ENCODE measurements around the gene TGOLN2. TPM values are rescaled to one million over a fixed set of nuclear protein-coding genes. Genes with fewer than 3 reads are reported as not detected.
A peak's percentile ranks its signal among the peaks of the same experiment; 100 is the strongest.

TGOLN2 gene
- total RNA-seq, 2 donors from 2014 or later: 58.6 to 67.0 TPM

GRCh38 chr2:85272357-85272756, 55.4 kb downstream of the TGOLN2 start:
- Mint-ChIP-seq H3K9me3 (no peaks in the 10 kb centered on the region), H3K27ac (no peak overlapping the region), H3K4me1 (peaks cover 35% of the 10 kb centered on the region), H3K27me3 (ENCODE audit: insufficient read depth) (no peaks in the 10 kb centered on the region), H3K36me3 (ENCODE audit: low read depth) (peaks cover 29% of the 10 kb centered on the region), H3K4me3 (no peak overlapping the region)
- H3K27ac ChIP-seq (ENCODE audit: low read depth, low read length): no peak overlapping the region
- no peak for TF ChIP-seq CTCF (conservative IDR thresholded peaks at IDR 0.05)
- no peak overlapping the region for H3K9ac ChIP-seq (ENCODE audit: extremely low read depth, low read length, poor library complexity, severe bottlenecking)
- 93 to 100% methylated on average over 2 to 6 of the region's 6 CpGs for WGBS, 2 experiments (ENCODE audit: insufficient coverage in 1 of 2, insufficient read length in 1 of 2)
- DNase-seq: no peak
- peaks cover 11% of the 10 kb centered on the region for H3K36me3 ChIP-seq (ENCODE audit: control insufficient read depth, insufficient read depth, low read length)
- H3K4me1 ChIP-seq (ENCODE audit: control insufficient read depth, insufficient read depth, low read length): peaks cover 4% of the 10 kb centered on the region
- H3K4me3 ChIP-seq (ENCODE audit: low read length): no peak overlapping the region
- no peaks in the 10 kb centered on the region for H3K9me3 ChIP-seq (ENCODE audit: control insufficient read depth, low read length)
- H3K27me3 ChIP-seq (ENCODE audit: control insufficient read depth, insufficient read depth, low read length, poor library complexity, severe bottlenecking): no peaks in the 10 kb centered on the region

GRCh38 chr2:85269959-85270358, 57.8 kb downstream of the TGOLN2 start:
- H3K27me3 Mint-ChIP-seq (ENCODE audit: insufficient read depth): no peaks in the 10 kb centered on the region
- Histone ChIP-seq H3K9ac (ENCODE audit: extremely low read depth, low read length, poor library complexity, severe bottlenecking) (no peak overlapping the region), H3K4me3 (ENCODE audit: low read length) (no peak overlapping the region), H3K36me3 (ENCODE audit: control insufficient read depth, insufficient read depth, low read length) (peaks cover 11% of the 10 kb centered on the region), H3K27me3 (ENCODE audit: control insufficient read depth, insufficient read depth, low read length, poor library complexity, severe bottlenecking) (no peaks in the 10 kb centered on the region), H3K4me1 (ENCODE audit: control insufficient read depth, insufficient read depth, low read length) (peaks cover 2% of the 10 kb centered on the region), H3K9me3 (ENCODE audit: control insufficient read depth, low read length) (no peaks in the 10 kb centered on the region), H3K27ac (ENCODE audit: low read depth, low read length) (no peak overlapping the region)
- H3K4me3 Mint-ChIP-seq: no peak overlapping the region
- WGBS, 2 experiments (ENCODE audit: insufficient coverage in 1 of 2, insufficient read length in 1 of 2): 86 to 90% methylated on average over 4 to 6 of the region's 6 CpGs
- peak; percentile 40 for DNase-seq
- peaks cover 40% of the 10 kb centered on the region for H3K4me1 Mint-ChIP-seq
- H3K36me3 Mint-ChIP-seq (ENCODE audit: low read depth): peaks cover 32% of the 10 kb centered on the region
- peak overlapping the region; percentile 66 for H3K27ac Mint-ChIP-seq
- no peak for TF ChIP-seq CTCF (conservative IDR thresholded peaks at IDR 0.05)
- H3K9me3 Mint-ChIP-seq: no peaks in the 10 kb centered on the region

Other genes starting within 250 kb of the TGOLN2 start
- 10 to 100 TPM; 71.9 to 73.3 TPM for gene TCF7L1, start 194.6 kb downstream of the TGOLN2 start, total RNA-seq
- gene RETSAT, start 26.5 kb upstream of the TGOLN2 start, total RNA-seq: 10 to 100 TPM; 12.7 to 19.7 TPM
- 10 to 100 TPM; 12.4 to 18.9 TPM for gene ELMOD3, start 26.8 kb upstream of the TGOLN2 start, total RNA-seq
- 100 to 1,000 TPM; 104 to 119 TPM for gene CAPG, start 82.4 kb upstream of the TGOLN2 start, total RNA-seq
- gene SH2D6, start 90.7 kb upstream of the TGOLN2 start, total RNA-seq: 1 to 10 TPM in 1 of 2 donors, under 1 TPM in 1; 0.68 to 1.1 TPM
- 100 to 1,000 TPM; 171 to 267 TPM for gene MAT2A, start 211.2 kb upstream of the TGOLN2 start, total RNA-seq
- gene GGCX, start 233.5 kb upstream of the TGOLN2 start, total RNA-seq: 10 to 100 TPM; 74.5 to 89.5 TPM
- 100 to 1,000 TPM in 1 of 2 donors, 10 to 100 TPM in 1; 80.4 to 146 TPM for gene VAMP8, start 249.6 kb upstream of the TGOLN2 start, total RNA-seq

All from endodermal cell (in vitro differentiated cells).